Loucy (cell line): ENCODE results near the gene C19orf12.

Source experiments
- EZH2phosphoT487 ChIP-seq: fragments of 200-600 bp; IDR thresholded peaks from 2 replicates; pipeline ENCODE4 v1.6.1; 2018; ENCODE audit warnings: antibody characterized with exemption, mild to moderate bottlenecking, moderate library complexity, borderline replicate concordance
- TF ChIP-seq, protein P1 (sequence below): fragments of 200-600 bp; sonication (generic); conservative IDR thresholded peaks from 2 replicates; pipeline ENCODE4 v1.5.1; 2014; ENCODE audit warnings: mild to moderate bottlenecking, antibody characterized with exemption, low read length

- TF ChIP-seq, protein P1, sequence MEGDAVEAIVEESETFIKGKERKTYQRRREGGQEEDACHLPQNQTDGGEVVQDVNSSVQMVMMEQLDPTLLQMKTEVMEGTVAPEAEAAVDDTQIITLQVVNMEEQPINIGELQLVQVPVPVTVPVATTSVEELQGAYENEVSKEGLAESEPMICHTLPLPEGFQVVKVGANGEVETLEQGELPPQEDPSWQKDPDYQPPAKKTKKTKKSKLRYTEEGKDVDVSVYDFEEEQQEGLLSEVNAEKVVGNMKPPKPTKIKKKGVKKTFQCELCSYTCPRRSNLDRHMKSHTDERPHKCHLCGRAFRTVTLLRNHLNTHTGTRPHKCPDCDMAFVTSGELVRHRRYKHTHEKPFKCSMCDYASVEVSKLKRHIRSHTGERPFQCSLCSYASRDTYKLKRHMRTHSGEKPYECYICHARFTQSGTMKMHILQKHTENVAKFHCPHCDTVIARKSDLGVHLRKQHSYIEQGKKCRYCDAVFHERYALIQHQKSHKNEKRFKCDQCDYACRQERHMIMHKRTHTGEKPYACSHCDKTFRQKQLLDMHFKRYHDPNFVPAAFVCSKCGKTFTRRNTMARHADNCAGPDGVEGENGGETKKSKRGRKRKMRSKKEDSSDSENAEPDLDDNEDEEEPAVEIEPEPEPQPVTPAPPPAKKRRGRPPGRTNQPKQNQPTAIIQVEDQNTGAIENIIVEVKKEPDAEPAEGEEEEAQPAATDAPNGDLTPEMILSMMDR, result no peak
- TF ChIP-seq EZH2phosphoT487, result no peak
Observed at GRCh38 chr19:29665215-29665825, 49.7 kb downstream of the C19orf12 start, which contains the start of gene PLEKHF1.
